Stimulated activated CD4-positive, alpha-beta T cell treated with anti-CD3 and anti-CD28 coated beads, Interleukin-12 subunit alpha, Interleukin-12 subunit beta, amount 100 ng/mL, for 48 hours (primary cell): ENCODE data around the gene PRDX2.

Experiments
- DNase-seq, 3 donors: peaks; one replicate each; pipeline ENCODE4 v3.0.0-alpha.2; 2020; ENCODE audit warnings: low read depth in 2 of 3, low spot score in 1 of 3

PRDX2 gene

DNA sequence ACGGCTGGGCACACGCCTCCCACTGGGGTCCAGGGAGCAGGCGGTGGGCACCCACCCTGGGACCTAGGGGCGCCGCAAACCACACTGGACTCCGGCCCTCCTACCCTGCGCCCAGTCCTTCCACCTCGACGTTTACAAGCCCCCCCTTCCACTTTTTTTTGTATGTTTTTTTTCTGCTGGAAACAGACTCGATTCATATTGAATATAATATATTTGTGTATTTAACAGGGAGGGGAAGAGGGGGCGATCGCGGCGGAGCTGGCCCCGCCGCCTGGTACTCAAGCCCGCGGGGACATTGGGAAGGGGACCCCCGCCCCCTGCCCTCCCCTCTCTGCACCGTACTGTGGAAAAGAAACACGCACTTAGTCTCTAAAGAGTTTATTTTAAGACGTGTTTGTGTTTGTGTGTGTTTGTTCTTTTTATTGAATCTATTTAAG is 8.7 kb downstream of the PRDX2 start:
- DNase-seq: no peak

DNA sequence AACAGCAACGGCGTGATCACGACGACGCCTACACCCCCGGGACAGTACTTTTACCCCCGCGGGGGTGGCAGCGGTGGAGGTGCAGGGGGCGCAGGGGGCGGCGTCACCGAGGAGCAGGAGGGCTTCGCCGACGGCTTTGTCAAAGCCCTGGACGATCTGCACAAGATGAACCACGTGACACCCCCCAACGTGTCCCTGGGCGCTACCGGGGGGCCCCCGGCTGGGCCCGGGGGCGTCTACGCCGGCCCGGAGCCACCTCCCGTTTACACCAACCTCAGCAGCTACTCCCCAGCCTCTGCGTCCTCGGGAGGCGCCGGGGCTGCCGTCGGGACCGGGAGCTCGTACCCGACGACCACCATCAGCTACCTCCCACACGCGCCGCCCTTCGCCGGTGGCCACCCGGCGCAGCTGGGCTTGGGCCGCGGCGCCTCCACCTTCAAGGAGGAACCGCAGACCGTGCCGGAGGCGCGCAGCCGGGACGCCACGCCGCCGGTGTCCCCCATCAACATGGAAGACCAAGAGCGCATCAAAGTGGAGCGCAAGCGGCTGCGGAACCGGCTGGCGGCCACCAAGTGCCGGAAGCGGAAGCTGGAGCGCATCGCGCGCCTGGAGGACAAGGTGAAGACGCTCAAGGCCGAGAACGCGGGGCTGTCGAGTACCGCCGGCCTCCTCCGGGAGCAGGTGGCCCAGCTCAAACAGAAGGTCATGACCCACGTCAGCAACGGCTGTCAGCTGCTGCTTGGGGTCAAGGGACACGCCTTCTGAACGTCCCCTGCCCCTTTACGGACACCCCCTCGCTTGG is 9.3 kb downstream of the PRDX2 start:
- peak; percentile 50 to 77 (median 74) for DNase-seq

DNA sequence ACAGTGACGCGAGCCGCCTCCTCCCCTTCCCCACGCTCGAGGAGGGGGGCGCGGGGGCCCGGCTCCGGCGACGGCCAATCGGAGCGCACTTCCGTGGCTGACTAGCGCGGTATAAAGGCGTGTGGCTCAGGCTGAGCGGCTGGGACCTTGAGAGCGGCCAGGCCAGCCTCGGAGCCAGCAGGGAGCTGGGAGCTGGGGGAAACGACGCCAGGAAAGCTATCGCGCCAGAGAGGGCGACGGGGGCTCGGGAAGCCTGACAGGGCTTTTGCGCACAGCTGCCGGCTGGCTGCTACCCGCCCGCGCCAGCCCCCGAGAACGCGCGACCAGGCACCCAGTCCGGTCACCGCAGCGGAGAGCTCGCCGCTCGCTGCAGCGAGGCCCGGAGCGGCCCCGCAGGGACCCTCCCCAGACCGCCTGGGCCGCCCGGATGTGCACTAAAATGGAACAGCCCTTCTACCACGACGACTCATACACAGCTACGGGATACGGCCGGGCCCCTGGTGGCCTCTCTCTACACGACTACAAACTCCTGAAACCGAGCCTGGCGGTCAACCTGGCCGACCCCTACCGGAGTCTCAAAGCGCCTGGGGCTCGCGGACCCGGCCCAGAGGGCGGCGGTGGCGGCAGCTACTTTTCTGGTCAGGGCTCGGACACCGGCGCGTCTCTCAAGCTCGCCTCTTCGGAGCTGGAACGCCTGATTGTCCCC is 10.1 kb downstream of the PRDX2 start, which contains the start of gene JUNB:
Gene JUNB (plus strand): TSS at position 142 of the 706 bp plus-strand sequence. CDS start 286 bp downstream, at position 428.
- peak; percentile 94 to 95 (median 95) for DNase-seq

DNA sequence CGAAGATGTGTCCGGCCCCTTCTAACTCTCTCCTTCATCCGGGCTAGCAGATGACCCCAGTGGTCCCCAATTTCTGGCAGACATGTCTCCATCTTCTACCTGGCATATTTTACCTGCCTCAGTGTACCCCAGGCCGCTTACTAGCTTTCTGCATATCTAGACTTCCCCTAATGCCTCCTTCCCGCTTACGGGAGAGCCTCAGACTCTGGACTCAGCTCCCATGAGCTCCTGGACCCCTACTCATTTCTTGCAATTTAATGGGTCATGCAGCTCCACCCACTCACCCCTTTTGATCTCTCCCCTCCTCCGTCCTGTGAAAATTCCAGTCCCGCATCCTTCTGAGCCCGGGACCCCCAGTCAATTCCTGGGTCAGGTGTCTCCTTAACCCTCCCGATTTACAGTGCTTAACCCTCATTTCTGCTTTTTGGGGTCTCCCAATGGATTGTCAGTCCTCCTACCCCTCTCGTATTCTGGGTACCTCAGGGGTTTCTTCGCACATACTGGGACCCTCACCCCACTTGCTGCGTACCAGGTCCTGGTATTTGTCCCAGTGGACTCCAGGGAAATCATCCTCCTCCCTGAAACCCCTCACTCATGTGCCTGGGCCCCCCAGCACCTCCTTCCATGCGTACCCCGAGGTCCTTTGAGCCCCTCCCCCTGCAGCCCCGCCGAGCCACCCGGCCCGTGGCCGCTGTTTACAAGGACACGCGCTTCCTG is 10.8 kb downstream of the PRDX2 start:
- no peak for DNase-seq

DNA sequence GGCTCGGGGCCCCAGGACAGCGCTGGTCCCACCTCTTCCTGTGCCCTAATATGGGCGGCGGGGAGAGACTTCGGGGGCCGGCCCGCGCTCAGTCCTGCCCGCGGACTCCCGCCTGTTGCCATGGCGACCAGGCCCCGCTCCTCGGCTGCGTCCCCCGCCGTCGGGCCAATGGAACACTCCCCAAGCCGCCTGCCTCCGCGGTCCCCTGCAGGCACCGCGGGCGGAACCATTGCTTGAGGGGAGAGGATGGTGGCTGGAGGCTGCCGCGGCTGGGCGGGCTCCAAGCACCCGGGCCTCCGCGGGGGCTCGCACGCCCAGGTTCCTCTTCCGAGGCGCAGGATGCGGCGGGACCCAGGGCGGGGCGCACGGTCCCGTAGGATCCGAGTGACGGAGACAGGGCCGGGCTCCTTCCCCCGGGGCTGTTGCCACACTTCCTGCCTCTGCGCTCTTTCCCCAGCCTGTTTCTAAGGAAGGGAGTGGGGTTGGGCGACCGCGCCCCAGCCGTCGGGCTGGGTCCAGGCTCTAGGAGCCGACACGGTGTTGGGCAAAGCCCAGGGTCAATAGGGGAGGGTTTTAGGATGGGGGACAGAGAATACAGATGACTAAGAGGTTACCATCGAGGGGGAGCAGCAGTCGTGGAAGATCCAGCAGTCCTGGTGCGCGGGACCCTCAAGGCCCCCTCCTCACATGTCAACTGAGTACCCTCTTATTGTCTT is 11.5 kb downstream of the PRDX2 start:
- peak; percentile 86 to 97 (median 95) for DNase-seq

DNA sequence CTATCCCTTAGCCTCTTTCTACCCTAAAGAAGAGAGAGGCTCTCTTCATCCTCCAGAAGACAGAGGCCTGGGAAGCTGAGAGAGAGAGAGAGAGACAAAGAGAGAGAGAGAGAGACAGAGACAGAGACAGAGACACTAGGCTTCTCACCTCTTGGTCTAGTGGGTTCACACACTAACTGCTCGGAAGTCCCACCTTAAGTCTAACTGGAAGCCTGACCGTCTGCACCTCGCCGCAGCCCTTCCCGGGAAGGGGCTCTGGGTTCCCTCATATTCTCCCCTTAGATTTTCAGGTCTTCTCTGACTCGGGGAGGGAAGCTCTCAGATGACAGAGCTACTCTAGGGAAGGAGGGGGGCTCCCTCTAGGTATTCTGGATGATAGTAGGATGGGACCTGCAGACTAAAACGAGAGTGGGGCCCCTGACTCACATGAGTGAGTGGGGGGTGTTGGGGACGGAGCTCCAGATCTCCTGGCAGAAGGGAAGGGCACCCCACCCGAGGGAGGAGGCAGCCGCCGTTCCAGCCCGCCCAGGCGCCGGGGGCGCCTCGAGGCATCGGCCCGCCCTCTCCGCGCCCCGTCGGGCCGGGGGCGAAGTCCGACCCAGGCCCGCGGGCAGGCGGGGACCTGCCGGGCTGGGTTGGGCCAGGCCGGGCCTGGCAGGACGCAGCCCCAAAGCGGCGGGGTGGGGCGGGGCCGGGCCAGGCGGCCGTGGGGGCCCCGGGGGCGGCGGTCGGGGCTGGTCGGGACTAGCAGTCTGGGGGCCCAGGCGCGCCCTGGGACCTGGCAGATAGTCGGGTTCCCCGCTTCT is 12.3 kb downstream of the PRDX2 start:
- DNase-seq: peak in 1 of 3 donors; percentile 27

DNA sequence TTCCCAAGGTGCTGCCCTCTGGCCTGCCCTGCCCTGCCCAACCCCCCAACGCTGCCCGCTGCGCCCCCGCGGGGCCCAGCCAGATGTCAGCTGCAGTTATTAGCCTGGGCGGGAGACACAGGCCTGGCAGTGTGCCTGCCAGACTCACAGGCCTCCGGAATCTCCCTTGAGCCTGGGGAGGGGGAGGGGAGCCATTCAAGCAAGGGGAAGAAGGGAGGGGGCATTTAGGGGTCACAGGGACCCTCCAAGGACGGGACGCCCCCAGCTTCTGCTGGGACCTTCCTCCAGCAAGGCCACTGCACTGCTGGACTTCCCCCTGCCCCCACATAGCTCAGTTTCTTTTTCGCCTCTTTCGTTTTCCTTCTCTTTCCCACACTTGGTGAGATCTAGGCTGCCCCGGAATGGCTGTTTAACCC is 12.9 kb downstream of the PRDX2 start:
- DNase-seq: peak in 1 of 3 donors; percentile 32

DNA sequence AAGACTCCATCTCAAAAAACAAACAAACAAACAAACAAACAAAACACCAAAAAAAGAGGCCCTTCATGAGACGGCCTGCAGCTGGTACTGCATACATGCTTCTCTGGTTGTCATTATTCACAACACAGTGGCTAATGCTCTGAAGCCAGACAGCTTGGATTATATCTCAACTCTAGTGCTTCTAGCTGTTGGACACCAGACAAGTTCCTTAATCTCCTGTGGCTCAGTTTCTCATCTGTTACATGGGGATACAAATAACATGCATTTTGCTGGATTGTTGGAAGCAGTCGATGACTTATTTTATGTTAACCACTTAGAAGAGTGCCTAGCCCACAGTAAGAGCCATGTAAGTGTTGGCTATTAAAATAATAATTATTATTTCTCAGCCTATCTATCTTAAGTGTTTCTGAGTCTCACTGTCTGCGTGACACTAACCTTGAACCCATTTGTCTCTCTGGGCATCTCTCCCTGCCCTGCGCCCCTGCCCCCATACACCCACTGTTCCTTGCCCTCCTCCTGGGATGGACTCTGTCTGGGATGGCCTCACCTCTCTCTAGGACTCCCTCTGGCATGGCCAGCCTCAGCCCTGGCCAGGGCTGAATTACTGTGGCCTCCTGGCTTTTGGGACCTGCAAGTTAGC is 13.4 kb downstream of the PRDX2 start:
- no peak for DNase-seq

DNA sequence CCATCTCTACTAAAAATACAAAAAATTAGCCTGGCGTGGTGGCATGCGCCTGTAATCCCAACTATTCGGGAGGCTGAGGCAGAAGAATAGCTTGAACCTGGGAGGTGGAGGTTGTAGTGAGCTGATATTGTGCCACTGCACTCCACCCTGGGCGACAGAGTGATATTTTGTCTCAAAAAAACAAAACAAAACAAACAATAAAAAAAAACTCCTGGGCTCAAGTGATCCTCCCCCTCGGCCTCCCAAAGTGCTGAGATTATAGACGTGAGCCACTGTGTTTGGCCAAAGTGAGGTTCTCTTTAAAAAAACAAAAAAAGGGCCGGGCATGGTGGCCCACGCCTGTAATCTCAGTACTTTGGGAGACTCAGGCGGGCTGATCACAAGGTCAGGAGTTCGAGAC is 14.1 kb downstream of the PRDX2 start:
- DNase-seq: no peak

DNA sequence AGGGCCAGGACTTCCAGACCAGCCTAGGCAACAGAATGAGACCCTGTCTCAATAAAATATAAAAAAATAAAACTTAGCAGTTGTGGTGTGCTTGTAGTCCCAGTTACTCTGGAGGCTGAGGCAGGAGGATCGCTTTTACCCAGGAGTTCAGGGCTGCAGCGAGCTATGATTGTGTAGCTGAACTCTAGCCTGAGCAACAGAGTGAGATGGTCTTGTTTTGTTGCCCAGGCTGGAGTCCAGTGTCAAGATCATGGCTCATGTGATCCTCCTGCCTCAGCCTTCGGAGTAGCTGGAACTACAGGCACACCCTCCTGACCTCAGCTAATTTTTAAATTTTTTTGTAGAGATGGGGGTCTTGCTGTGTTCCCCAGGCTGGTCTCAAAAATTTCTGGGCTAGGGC is 14.6 kb downstream of the PRDX2 start:
- no peak for DNase-seq

DNA sequence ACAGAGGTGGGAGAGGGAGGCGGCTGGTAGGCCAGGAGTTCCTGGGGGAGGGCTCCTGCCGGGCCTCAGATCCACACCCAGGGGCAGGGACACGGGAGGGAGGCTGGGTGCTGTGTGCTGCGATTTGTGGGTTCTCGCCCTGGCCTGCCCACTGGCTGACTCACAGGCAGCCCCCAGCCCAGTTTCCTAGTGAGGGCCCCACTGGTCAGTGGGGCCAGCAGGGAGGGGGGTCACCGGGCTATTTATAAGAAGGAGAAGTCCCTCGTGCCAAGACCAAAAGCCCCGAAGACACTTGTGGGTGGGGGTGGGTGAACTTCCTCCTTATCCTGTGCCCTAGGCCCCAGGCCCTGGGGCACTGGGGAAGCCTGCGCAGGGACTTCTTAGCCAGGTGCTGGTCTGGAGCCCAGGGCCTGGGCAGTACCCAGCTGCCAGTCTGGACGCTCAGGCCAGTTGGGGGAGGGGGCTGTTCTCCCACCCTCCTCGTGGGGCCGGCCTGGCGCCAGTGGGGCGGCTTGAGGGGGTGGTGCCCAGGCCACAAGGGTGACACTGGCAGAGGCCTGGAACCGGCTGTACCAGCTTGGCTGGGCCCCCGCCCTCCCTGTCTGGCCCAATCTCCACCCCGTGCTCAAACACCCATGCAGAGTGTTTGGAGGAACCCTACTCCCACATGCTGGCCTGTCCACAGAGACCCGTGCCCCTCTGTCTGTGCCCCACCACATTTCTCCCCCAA is 15.3 kb downstream of the PRDX2 start:
- DNase-seq: no peak

DNA sequence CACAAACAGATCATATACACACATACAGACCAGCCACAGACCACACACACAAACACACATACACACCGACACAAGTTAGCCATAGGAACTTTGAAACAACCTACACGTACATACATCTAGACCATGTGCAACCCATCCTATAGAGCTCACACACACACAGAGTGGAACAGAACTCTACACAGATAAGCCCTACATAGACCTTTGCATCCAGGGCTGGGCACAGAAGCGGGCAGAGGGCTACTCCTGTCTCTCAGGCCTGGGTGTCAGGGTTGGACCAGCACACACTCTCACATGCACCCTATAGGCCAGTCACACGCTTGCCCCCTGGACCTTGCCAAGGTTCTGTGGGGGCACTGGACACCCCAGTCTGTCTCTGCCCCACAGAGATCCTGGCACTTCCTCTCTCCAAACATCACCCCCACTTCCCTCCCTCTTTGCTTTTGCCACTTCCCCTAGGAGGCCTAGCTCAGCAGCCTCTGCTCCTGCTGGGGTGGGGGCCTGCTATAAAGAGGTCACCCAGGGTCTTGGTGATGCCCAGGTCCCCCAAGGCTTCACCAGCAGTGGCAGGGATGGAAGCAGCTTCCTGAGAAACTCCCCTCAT is 16.1 kb downstream of the PRDX2 start:
- no peak for DNase-seq

DNA sequence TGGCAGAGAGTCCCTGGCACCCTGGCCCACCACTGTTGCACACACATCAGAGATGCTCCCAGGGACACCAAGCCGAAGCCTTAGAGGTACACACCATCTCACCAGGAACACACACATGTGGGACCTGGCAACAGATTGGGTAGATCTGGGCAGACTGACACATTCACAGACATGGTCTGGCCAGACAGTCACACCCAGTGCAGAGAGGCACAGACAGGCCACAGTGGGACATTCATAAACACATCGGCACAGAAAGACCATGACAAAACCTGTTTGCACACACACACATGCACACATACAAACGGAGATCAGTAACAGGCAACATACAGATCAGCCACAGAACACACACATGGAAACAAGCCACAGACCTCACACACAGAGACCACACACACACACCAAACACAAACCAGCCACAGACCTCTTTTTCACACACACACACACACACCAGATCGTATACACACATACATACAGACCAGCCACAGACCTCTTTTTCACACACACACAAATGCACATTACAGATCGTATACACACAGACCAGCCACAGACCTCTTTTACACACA is 16.6 kb downstream of the PRDX2 start:
- DNase-seq: no peak

DNA sequence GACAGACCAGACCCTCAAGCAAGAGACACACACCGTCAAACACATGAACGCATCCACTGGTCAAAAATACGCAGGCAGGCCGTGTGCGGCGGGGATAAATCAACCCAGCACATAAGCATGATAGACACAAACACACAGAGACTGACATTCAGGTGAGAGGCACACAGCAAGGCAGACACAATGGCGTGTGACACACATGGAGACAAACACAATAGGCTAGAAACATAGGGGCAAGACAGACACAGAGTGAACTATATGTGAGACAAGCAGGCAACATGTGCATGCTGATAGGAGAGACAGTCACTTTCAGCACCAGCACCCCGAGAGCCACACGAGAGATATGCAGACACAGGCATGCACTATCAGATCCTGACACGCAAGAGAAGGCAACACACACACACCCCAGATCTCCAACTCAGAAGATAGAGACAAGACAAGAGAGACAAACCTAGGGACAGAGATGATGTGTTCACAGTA is 17.2 kb downstream of the PRDX2 start:
- DNase-seq: no peak

DNA sequence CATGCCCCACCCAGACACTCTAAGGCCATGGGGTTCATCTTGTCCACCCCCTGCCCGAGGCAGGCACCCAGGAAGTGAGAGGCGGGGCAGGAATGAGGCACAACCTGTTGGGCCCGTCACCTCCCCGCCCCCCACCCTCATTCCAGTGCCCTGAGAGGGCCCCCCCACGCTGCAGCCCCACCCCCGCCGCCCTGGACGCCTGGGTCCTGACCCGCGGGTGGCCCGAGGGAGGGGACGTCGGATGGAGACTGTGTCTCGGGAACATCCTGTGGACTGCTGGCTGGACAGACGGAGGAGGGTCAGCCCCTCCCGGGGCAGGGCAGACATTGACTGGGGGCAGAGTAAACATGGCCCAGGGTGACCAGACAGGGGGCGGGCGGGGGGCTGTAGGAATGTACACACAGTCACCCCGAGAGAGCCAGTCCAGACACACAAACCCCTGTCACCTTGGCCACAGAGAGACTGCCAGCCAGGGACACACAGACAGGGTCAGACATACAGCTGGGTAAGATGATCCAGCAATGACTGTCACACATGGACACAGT is 17.7 kb downstream of the PRDX2 start:
- no peak for DNase-seq

DNA sequence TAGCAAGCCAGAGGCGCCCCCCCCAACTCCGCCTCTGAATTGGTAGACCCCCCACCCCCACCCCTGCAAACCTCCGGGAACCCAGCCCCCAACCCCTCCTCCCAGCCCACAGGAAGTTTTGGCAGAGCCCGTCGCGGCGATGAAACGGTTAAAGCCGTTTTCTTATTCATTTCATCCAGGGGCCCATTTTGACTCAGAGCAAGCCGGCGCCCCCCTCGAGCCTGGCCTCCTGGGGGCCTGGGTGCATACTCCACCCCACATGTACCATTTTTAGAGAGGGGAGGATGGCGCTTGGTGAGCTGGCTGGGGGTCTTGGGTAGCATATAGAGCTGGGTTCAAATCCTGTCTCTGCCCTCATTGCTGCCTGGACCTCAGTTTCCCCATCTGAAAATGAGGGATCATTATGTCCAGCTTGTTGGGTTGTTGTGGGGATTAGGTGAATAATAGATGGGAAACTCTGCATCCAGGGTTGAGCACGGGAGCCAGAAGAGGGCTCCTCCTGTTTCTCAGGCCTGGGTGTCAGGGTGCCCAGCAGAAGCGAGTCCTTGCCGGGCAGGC is 18.2 kb downstream of the PRDX2 start:
- DNase-seq: peak; percentile 56 to 61 (median 60)

DNA sequence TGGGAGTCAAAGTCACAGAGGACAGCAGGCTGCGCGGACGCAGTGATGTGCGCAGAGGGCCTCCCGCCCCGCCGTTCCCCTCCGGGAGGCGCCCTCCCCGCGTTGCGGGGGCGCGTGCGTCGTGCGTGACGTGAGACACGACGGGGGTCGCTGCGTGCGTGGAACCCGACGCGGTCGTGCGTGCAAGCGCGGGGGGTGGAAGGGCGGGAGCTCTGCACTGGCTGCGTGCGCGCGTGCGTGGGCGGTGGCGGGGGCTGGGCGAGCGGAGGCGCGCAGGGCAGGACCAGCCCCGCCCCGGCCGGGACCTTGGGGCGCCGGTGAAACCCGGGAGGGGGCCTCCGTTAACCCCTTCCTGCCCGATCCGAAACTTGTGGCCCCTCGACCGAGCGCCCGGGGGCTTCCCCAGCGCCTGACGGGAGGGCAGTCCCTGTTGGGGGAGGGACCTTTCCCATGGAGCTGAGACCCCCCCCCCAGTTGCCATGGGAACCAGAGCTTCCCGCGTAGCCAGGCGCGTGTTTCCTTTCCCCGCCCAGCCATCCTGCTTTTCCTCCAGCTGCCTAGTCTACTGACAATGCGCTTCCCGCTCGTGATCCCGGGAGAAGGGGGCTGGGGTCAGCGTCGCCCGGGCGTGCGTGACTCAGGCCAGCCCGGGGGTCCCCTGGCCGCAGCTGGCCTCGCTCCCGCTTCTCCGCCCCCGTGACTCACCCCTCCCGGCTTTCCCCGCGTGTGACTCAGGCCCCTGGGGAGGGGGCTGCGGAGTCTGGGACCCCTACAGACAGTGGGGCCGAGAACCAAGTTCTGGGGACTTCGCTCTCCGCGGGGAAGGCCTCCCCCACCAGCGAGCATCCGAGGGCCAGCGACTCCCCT is 18.9 kb downstream of the PRDX2 start:
- peak; percentile 77 to 87 (median 79) for DNase-seq
